Duodenal mucosa (tissue), 2 donors: Measurements from ENCODE around the gene ADAM15.

Source experiments
- H3K27ac ChIP-seq: one replicate; pipeline ENCODE4 v1.7.0; 2013; ENCODE audit warnings: low read depth, low read length
- H3K27me3 ChIP-seq, 2 donors: one replicate each; pipeline ENCODE4 v1.7.0; 2013; ENCODE audit warnings: low read length in 2 of 2, control low read depth in 1 of 2; ENCODE audit not compliant: insufficient read depth in 2 of 2, control insufficient read depth in 1 of 2
- H3K36me3 ChIP-seq, 2 donors: one replicate each; pipeline ENCODE4 v1.7.0; 2013; ENCODE audit warnings: low read length in 2 of 2, control low read depth in 1 of 2; ENCODE audit not compliant: insufficient read depth in 2 of 2, control insufficient read depth in 1 of 2
- H3K4me1 ChIP-seq, 2 donors: one replicate each; pipeline ENCODE4 v1.7.0; 2013; ENCODE audit warnings: low read length in 2 of 2, control low read depth in 1 of 2; ENCODE audit not compliant: insufficient read depth in 2 of 2, control insufficient read depth in 1 of 2
- H3K4me3 ChIP-seq, 2 donors: one replicate each; pipeline ENCODE4 v1.7.0; 2013; ENCODE audit warnings: low read length in 2 of 2, low read depth in 1 of 2
- H3K9ac ChIP-seq, 2 donors: one replicate each; pipeline ENCODE4 v1.7.0; 2013; ENCODE audit warnings: low read length in 2 of 2, low read depth in 1 of 2
- H3K9me3 ChIP-seq, 2 donors: one replicate each; pipeline ENCODE4 v1.7.0; 2013; ENCODE audit warnings: low read length in 2 of 2, control low read depth in 1 of 2; ENCODE audit not compliant: control insufficient read depth in 1 of 2

Gene ADAM15, protein sequence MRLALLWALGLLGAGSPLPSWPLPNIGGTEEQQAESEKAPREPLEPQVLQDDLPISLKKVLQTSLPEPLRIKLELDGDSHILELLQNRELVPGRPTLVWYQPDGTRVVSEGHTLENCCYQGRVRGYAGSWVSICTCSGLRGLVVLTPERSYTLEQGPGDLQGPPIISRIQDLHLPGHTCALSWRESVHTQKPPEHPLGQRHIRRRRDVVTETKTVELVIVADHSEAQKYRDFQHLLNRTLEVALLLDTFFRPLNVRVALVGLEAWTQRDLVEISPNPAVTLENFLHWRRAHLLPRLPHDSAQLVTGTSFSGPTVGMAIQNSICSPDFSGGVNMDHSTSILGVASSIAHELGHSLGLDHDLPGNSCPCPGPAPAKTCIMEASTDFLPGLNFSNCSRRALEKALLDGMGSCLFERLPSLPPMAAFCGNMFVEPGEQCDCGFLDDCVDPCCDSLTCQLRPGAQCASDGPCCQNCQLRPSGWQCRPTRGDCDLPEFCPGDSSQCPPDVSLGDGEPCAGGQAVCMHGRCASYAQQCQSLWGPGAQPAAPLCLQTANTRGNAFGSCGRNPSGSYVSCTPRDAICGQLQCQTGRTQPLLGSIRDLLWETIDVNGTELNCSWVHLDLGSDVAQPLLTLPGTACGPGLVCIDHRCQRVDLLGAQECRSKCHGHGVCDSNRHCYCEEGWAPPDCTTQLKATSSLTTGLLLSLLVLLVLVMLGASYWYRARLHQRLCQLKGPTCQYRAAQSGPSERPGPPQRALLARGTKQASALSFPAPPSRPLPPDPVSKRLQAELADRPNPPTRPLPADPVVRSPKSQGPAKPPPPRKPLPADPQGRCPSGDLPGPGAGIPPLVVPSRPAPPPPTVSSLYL

DNA sequence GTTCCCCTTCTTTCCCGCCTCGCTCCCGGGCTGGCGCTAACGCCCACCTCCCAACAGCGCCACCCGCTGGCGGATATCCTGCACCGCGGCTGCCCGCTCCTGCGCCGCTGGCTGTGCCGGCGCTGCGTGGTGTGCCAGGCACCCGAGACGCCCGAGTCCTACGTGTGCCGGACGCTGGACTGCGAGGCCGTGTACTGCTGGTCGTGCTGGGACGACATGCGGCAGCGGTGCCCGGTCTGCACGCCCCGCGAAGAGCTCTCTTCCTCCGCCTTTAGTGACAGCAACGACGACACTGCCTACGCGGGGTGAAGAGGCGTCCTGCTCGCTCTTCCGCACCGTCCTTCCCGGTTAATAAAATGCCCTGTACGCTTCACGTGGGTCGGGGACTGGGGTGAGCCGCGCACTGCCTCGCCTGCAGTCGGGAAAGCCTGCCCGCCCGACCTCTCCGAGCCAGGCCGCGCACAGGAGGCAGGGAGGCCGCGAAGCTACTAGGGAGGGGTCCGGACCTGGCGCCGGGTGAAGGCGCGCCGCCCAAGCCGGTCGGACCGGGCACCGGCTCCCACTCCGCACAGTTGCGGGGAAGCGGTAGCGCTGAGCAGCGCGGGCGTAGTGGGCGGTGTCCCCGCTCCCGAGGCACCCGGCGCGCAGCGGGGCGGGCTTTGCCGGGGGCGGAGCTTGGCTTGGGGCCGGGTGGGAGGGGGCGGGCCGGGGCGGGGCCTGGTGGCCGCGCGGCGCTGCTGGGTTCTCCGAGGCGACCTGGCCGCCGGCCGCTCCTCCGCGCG lies at the start of gene ADAM15:
TSS of gene ADAM15 (plus strand) at position 757 of the 782 bp plus-strand sequence. CDS start 71 bp downstream, outside the sequence.
- peaks cover 19 to 38% of the 10 kb centered on the region in 2 donors for H3K4me1 ChIP-seq
- peak within 1 kb of the TSS; percentile 85 to 86 for H3K4me3 ChIP-seq
- no peaks in the 10 kb centered on the region for H3K27me3 ChIP-seq
- no peaks in the 10 kb centered on the region for H3K9me3 ChIP-seq
- peak within 1 kb of the TSS; percentile 83 to 99 for H3K9ac ChIP-seq
- H3K27ac ChIP-seq, result peak within 1 kb of the TSS; percentile 89
- H3K36me3 ChIP-seq, result peaks cover 3 to 14% of the 10 kb centered on the region in 2 donors

- H3K4me3 ChIP-seq, result peak overlapping the region; percentile 82 to 89
- no peaks in the 10 kb centered on the region for H3K9me3 ChIP-seq
- H3K4me1 ChIP-seq, result peaks cover 40 to 45% of the 10 kb centered on the region in 2 donors
- peak overlapping the region; percentile 94 for H3K27ac ChIP-seq
- H3K9ac ChIP-seq, result peak overlapping the region; percentile 88 to 94
- no peaks in the 10 kb centered on the region for H3K27me3 ChIP-seq
- no peaks in the 10 kb centered on the region for H3K36me3 ChIP-seq
Measured at GRCh38 chr1:155001425-155001674, 49.8 kb upstream of the ADAM15 start.

DNA sequence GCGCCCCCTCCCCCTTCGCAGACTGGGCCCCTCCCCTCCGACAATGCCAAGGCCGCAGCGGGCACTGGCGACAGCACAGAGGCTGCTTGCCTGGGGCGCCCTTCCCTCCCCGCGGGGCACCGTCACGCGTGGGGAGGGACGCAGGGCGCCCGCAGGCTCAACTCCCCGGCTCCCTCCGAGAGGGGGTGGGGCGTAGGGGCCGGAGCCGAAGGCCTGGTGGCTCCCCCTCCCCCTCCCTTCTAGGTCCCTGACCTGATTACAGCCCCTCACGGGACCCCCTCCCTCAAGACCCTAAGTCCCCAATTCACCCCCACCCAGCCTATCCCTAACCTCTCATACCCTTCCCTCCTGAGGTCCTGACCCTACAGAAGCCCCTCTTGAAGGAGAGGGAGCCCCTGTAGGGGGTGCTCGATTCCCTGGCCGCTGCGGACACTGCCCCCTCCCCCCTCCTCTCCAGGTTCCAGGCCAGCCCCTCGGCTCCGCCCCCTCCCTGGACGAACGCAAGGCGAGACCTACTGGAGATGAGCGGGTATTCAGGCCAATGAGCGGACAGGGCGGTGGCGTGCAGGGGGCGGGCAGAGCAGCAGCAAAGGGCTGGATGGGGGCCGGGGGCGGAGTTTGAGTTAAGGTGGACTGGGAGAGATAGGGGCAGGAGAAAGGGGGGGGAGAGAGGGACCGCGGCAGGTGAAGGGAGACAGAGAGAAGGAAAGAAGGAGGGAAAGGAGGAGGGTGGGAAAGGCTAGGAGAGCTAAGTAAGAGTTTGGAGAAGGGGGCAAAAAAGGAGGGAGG lies 49.2 kb upstream of the ADAM15 start:
- Histone ChIP-seq H3K4me1 (peaks cover 43 to 50% of the 10 kb centered on the region in 2 donors), H3K9me3 (no peaks in the 10 kb centered on the region), H3K27ac (peak overlapping the region; percentile 94), H3K4me3 (peak overlapping the region; percentile 89 to 96), H3K27me3 (no peaks in the 10 kb centered on the region), H3K36me3 (no peaks in the 10 kb centered on the region), H3K9ac (peak overlapping the region; percentile 88 to 94)

DNA sequence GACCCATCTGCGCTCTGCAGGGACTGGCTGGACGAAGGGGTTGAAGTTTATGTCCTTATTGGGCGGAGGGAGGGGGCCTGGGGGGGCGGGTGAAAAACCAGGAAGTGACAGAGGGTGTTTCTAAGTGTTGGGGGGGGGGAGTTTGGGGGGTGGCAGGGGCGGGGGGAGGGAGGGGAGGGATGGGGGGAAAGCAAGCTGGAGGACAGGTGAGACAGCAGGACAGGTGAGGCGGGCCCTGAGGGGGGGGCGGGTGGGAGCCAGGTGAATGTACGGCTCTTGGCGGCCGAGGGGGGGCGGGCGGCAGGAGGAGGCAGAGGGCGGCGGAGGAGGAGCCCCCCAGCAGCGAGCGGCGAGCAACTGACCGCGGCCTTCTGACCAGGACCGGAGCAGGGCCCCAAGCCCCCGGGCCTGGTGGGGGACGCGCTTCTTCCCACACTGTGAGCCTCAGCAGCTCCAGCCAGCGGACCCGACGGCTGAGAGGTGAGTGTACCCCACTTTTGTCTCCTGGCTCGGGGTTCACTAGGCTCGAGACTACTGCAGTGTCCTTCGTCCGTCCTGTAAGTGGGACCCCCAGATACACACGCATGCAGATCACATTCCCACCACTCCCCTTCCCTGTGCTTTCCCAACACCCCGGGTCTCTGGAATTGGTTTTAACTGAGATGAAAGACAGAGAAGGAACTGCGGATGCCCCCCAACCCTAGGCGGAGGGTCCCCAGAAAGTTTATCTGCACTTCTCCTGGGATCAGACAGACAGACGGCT lies 48.5 kb upstream of the ADAM15 start, which contains the start of gene ZBTB7B:
TSS of gene ZBTB7B (plus strand) at position 339 of the 763 bp plus-strand sequence. CDS start 11,859 bp downstream, outside the sequence.
- H3K9me3 ChIP-seq, result no peaks in the 10 kb centered on the region
- H3K27ac ChIP-seq, result peak within 1 kb of the TSS; percentile 98
- no peaks in the 10 kb centered on the region for H3K36me3 ChIP-seq
- peak within 1 kb of the TSS; percentile 96 to 97 for H3K4me3 ChIP-seq
- peak within 1 kb of the TSS; percentile 98 to 99 for H3K9ac ChIP-seq
- no peaks in the 10 kb centered on the region for H3K27me3 ChIP-seq
- peaks cover 45 to 52% of the 10 kb centered on the region in 2 donors for H3K4me1 ChIP-seq

DNA sequence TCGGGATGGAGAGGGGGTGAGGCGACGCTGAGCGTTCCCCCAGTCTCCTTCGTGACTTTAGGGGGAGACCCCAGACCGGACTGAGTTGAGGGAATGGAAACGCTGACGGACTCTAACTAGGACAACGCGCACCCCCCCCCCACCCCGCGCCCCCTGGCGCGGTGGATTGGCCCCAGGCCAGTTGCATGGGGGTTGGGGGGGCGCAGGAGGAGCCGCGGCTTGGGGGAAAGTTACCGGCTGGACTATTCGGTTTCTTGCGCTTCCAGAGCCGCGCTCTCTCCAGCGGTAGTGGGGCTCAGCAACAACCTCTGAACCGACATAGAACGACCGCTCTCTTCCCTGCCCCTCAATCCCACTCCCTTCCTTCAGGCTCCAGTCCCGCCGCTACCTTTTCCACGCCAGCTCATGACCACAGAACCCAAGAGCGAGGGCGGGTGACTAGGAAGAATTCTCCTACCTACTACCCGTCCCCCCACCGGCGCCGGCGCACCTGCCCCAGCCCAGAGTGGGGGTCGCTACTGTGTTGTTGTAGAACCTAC lies 47.8 kb upstream of the ADAM15 start:
- Histone ChIP-seq H3K9ac (peak overlapping the region; percentile 98 to 99), H3K27me3 (no peaks in the 10 kb centered on the region), H3K4me1 (peaks cover 47 to 57% of the 10 kb centered on the region in 2 donors), H3K4me3 (peak overlapping the region; percentile 96 to 97), H3K36me3 (no peaks in the 10 kb centered on the region), H3K27ac (peak overlapping the region; percentile 98), H3K9me3 (no peaks in the 10 kb centered on the region)

GRCh38 chr1:155003766-155004351 lies 47.3 kb upstream of the ADAM15 start:
- H3K9ac ChIP-seq, result peak overlapping the region; percentile 98 to 99
- peak overlapping the region; percentile 98 for H3K27ac ChIP-seq
- peak overlapping the region; percentile 96 to 97 for H3K4me3 ChIP-seq
- no peaks in the 10 kb centered on the region for H3K27me3 ChIP-seq
- H3K9me3 ChIP-seq, result no peaks in the 10 kb centered on the region
- H3K36me3 ChIP-seq, result no peaks in the 10 kb centered on the region
- peaks cover 45 to 55% of the 10 kb centered on the region in 2 donors for H3K4me1 ChIP-seq

GRCh38 chr1:155004352-155005075 lies 46.6 kb upstream of the ADAM15 start:
- Histone ChIP-seq H3K4me3 (peak overlapping the region; percentile 96 to 97), H3K4me1 (peaks cover 42 to 57% of the 10 kb centered on the region in 2 donors), H3K36me3 (no peaks in the 10 kb centered on the region), H3K27me3 (no peaks in the 10 kb centered on the region), H3K27ac (peak overlapping the region; percentile 98), H3K9me3 (no peaks in the 10 kb centered on the region), H3K9ac (peak overlapping the region; percentile 98 to 99)
